MM.1S (cell line): ENCODE measurements around the gene MEGF9.
A peak's percentile ranks its signal among the peaks of the same experiment; 100 is the strongest.
"Not testable (repeated sequence)": the region's sequence is repeated elsewhere in the genome, so short reads cannot be mapped to it uniquely, and the experiment has no call there.

Source experiments
- DNase-seq: peaks from one replicate; pipeline ENCODE4 v3.0.0-alpha.2; 2015
- H2AFZ ChIP-seq: fragments of 300-600 bp; sonication (generic); 2 replicates; pipeline ENCODE4 v1.6.0; 2016; ENCODE audit warnings: antibody characterized with exemption, low read length
- H3F3A ChIP-seq: fragments of 300-600 bp; sonication (generic); 2 replicates; pipeline ENCODE4 v1.6.1; 2016; ENCODE audit warnings: mild to moderate bottlenecking, antibody characterized with exemption, low read length, moderate library complexity, mixed read lengths; ENCODE audit not compliant: insufficient read depth
- H3K27ac ChIP-seq: fragments of 300-600 bp; sonication (generic); 2 replicates; pipeline ENCODE4 v1.5.1; 2016; ENCODE audit warnings: mild to moderate bottlenecking, low read length
- H3K27me3 ChIP-seq: fragments of 300-600 bp; sonication (generic); replicated peaks from 2 replicates; pipeline ENCODE4 v1.6.0; 2016; ENCODE audit warnings: low read length; ENCODE audit not compliant: insufficient read depth
- H3K36me3 ChIP-seq: fragments of 300-600 bp; sonication (generic); replicated peaks from 2 replicates; pipeline ENCODE4 v1.6.1; 2016; ENCODE audit warnings: mild to moderate bottlenecking, low read length, mixed read lengths; ENCODE audit not compliant: insufficient read depth
- H3K4me1 ChIP-seq: fragments of 300-600 bp; sonication (generic); 2 replicates; pipeline ENCODE4 v1.6.1; 2016; ENCODE audit warnings: low read length, mixed read lengths
- H3K4me2 ChIP-seq: fragments of 300-600 bp; sonication (generic); 2 replicates; pipeline ENCODE4 v1.6.0; 2016; ENCODE audit warnings: low read depth, low read length
- H3K4me3 ChIP-seq: fragments of 300-600 bp; sonication (generic); 2 replicates; pipeline ENCODE4 v1.5.1; 2016; ENCODE audit warnings: low read length, mixed read lengths
- H3K79me2 ChIP-seq: fragments of 300-600 bp; sonication (generic); 2 replicates; pipeline ENCODE4 v1.6.1; 2016; ENCODE audit warnings: mixed run types, low read length, mixed read lengths
- H3K9ac ChIP-seq: fragments of 300-600 bp; sonication (generic); 2 replicates; pipeline ENCODE4 v1.6.1; 2016; ENCODE audit warnings: low read length, mixed read lengths
- H3K9me2 ChIP-seq: fragments of 300-600 bp; sonication (generic); replicated peaks from 2 replicates; pipeline ENCODE4 v1.6.1; 2016; ENCODE audit warnings: mild to moderate bottlenecking, low read length, mixed read lengths; ENCODE audit not compliant: insufficient read depth
- H3K9me3 ChIP-seq: fragments of 300-600 bp; sonication (generic); replicated peaks from 2 replicates; pipeline ENCODE4 v1.6.1; 2016; ENCODE audit warnings: mild to moderate bottlenecking, low read length, mixed read lengths; ENCODE audit not compliant: insufficient read depth
- H4K20me1 ChIP-seq: fragments of 300-600 bp; sonication (generic); 2 replicates; pipeline ENCODE4 v1.6.1; 2016; ENCODE audit warnings: mild to moderate bottlenecking, low read length, moderate library complexity, mixed read lengths; ENCODE audit not compliant: insufficient read depth
- CTCF ChIP-seq: fragments of 300-600 bp; sonication (generic); IDR thresholded peaks from 2 replicates; pipeline ENCODE4 v1.5.1; 2016; ENCODE audit warnings: antibody characterized with exemption, low read length, mixed read lengths
- EZH2 ChIP-seq: fragments of 300-600 bp; sonication (generic); optimal IDR thresholded peaks from 2 replicates; pipeline ENCODE3; 2017; ENCODE audit warnings: low read depth, mild to moderate bottlenecking, antibody characterized with exemption, low read length, mixed read lengths
- EZH2phosphoT487 ChIP-seq: fragments of 300-600 bp; sonication (generic); IDR thresholded peaks from 2 replicates; pipeline ENCODE4 v1.6.1; 2018; ENCODE audit warnings: antibody characterized with exemption, low read length

MEGF9 gene

GRCh38 chr9:120755810-120756434 lies 41.7 kb upstream of the MEGF9 start:
- Histone ChIP-seq H3K9ac (no peak overlapping the region), H3K9me2 (no peaks in the 10 kb centered on the region), H3K36me3 (no peaks in the 10 kb centered on the region), H3K79me2 (no peaks in the 10 kb centered on the region), H2AFZ (no peak overlapping the region), H3K9me3 (no peaks in the 10 kb centered on the region), H3K27me3 (no peaks in the 10 kb centered on the region), H3K4me1 (no peaks in the 10 kb centered on the region), H3K4me2 (no peak overlapping the region), H3K4me3 (no peak overlapping the region), H3F3A (no peaks in the 10 kb centered on the region), H4K20me1 (no peaks in the 10 kb centered on the region), H3K27ac (no peak overlapping the region)
- DNase-seq = peak; percentile 60
- TF ChIP-seq EZH2 = no peak
- TF ChIP-seq EZH2phosphoT487 = no peak
- peak; percentile 86 for TF ChIP-seq CTCF

GRCh38 chr9:120755044-120755443 lies 40.8 kb upstream of the MEGF9 start:
- no peak for TF ChIP-seq EZH2phosphoT487

GRCh38 chr9:120750421-120750820 lies 36.2 kb upstream of the MEGF9 start:
- TF ChIP-seq CTCF = no peak
- no peak for TF ChIP-seq EZH2
- no peak for TF ChIP-seq EZH2phosphoT487
- H3K9ac ChIP-seq = no peak overlapping the region
- no peaks in the 10 kb centered on the region for H3K9me2 ChIP-seq
- no peak overlapping the region for H3K4me3 ChIP-seq
- H3K79me2 ChIP-seq = no peaks in the 10 kb centered on the region
- H3K9me3 ChIP-seq = no peaks in the 10 kb centered on the region
- H3F3A ChIP-seq = no peaks in the 10 kb centered on the region
- H3K4me1 ChIP-seq = no peaks in the 10 kb centered on the region
- H3K4me2 ChIP-seq = no peak overlapping the region
- H3K36me3 ChIP-seq = no peaks in the 10 kb centered on the region
- H4K20me1 ChIP-seq = no peaks in the 10 kb centered on the region
- no peak overlapping the region for H2AFZ ChIP-seq
- H3K27me3 ChIP-seq = no peaks in the 10 kb centered on the region
- H3K27ac ChIP-seq = no peak overlapping the region
- DNase-seq = no peak

More at GRCh38 chr9:120755044-120755443, 40.8 kb upstream of the MEGF9 start:
- Histone ChIP-seq H3F3A (no peaks in the 10 kb centered on the region), H3K9me3 (no peaks in the 10 kb centered on the region), H3K36me3 (no peaks in the 10 kb centered on the region), H3K79me2 (no peaks in the 10 kb centered on the region), H2AFZ (no peak overlapping the region), H3K9ac (no peak overlapping the region), H3K9me2 (no peaks in the 10 kb centered on the region), H3K27me3 (no peaks in the 10 kb centered on the region), H3K4me1 (no peaks in the 10 kb centered on the region), H3K4me2 (no peak overlapping the region), H3K4me3 (no peak overlapping the region), H3K27ac (no peak overlapping the region), H4K20me1 (no peaks in the 10 kb centered on the region)
- DNase-seq = no peak

GRCh38 chr9:120746366-120746765 lies 32.1 kb upstream of the MEGF9 start:
- not testable (repeated sequence) for H3K27ac ChIP-seq, H3K79me2 ChIP-seq, H3K36me3 ChIP-seq, H3K4me3 ChIP-seq, H3K27me3 ChIP-seq, H2AFZ ChIP-seq, H3K4me2 ChIP-seq, H3K9ac ChIP-seq, DNase-seq, H4K20me1 ChIP-seq, H3F3A ChIP-seq, H3K4me1 ChIP-seq, H3K9me3 ChIP-seq, H3K9me2 ChIP-seq
